Measurements from ENCODE around the gene ADAMTSL1.
"Not testable (repeated sequence)": the region's sequence is repeated elsewhere in the genome, so short reads cannot be mapped to it uniquely, and the experiment has no call there.

Gene ADAMTSL1

DNA sequence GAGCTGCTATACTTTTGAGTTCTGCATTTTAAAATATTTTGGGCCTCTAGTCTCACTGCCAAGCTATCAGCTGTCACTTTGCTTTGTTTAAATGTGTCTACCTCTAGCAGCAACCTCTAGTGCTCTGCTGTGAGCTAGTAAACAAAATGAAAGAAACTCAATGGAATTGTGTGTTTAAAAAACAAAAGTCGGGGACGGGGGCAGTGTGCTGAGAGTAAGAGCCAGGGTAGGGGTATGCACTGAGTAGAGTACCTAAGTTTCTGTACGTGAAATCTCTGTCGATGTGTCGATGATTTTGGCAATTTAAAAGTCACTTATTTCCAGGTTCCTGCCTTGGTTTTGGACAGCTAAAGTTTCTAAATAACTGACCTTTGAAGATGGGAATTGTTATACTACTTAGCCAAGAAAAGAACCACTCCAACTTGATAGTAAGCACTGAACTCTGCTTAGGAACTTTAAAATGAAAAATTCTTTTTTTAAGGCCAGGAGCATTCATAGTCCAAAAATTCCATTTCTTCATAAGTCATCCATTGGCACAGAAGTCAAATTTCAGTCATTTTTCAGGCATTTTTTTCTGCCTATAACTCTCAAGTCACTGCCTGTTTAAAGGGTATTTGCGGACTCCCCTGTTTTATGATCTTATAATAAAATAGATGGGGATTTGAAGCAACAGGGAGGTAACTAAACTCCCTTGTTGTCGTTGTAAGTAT, 447.6 kb downstream of the ADAMTSL1 start:
- DNase-seq: no peak

DNA sequence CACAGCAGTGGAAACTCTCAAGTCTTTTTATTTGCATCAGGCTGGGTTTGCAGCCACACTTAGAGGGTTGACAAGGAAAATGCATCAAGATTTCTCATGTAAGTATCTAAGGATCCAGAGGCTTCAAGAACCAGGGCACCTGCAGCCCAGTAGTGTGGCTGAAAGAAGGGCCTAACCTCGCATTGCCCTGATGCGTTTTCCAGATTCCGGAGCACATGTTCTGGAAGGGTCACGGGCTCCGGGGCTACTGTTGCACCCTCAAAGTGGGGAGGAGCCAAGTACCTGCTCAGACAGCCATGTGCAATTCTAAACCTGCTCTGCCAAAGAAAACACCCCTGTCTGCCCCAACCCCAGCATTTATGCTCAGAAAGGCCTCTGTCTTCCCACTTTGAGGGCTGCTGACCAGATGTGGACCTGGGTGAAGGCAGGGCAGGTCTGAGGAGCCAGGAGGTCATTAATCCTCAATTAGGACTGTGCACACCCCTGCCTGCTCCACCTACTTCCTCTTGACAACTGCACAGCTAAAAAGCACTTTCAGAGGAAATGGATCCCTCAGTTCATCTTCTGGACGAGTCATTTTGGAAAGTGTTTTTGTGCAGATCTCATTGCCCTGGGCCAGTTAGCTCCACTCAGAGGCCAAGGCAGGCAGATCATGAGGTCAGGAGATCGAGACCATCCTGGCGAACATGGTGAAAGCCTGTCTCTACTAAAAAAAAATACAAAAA, 448.4 kb downstream of the ADAMTSL1 start:
- DNase-seq: no peak

DNA sequence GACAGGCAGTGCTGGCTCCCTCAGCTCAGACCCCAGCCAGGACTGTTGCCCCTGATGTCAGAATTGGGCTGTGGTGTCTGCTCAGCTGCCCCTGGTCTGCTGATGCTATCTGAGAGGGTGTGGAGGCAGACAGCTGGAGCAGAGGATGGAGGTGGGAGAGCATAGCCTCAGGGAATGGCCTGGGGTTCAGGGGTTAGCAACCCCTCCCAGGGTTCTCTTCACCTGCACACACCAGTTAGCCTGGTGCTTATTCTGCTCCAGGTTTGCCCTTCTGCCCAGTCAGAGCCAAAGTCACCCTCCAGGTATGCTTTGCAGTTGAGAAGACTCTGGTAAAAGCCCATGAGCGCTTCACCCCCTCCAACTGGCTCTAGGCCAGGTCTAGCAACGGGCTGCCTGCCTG, 449.2 kb downstream of the ADAMTSL1 start:
- DNase-seq: peak; percentile 54

DNA sequence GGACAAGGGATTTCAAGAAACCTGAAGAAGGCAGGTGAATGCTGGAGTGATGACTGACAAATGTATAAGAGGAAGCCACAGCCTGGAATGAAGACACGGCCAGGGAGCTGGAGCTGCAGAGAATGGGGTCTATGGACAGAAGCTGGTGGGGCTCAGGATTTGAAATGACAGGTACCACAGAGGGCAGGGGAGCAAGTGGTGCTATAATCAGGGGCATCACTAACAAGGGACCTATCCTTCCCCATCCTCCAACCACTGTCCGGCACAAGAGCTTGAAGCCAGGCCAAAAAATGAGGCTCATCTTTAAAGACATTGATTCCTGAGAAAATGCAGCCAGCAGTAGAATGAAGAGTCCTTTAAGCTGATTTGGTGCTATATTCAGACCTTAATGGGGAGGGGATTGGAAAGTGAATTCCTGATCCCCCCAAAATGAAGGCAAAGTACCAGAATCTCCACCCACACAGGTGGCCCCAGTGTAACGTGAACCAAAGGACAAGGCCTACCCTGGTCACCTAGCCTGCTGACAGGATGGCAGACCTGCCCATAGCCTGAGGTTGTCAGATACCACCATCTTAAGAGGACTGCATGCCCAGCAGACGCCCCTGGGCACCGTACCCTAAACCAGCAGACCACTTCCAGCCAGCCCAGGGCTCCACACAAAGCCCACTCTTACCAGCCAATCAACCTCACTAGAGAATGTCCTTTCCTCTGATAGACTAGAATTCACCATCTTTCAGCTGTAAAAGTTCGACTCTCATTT, 449.9 kb downstream of the ADAMTSL1 start:
- DNase-seq: no peak

DNA sequence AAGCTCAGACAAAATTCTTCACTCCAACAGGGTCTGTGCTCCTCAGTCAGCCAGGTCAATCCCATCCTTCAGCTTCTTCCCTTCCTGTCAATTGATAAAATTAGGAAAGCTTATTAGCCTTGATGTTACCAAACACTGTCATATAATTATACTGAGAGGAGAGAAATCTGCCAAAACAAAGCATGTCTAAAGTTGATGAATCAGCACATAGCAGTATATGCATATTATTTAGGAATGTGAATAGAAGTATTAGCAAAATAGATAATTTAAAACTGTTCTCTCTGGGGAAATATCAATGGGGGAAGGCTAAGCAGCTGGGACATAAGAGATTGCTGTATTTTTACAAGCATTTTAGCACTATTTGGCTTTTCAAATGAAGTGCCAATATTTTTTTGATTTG, 451.9 kb downstream of the ADAMTSL1 start:
- DNase-seq: no peak

DNA sequence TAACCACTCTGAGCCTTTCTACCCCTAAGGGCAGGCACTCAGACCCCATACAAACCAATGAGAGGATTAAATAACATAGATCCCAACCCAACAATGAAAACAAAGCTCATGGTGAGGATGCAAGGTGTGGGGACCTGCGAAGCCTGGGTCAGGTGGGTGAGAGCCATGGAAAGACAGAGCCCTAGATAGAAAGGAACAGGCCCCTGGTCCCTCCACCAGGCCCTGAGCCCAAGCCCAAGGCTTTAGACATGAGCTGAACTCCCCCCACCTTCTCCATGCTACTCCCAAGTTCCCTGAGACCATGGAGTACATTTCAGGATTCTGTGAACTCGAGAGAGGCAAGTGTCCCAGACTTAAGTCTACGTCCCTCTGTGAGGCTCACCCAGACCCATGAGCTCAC, 452.6 kb downstream of the ADAMTSL1 start:
- DNase-seq: no peak

DNA sequence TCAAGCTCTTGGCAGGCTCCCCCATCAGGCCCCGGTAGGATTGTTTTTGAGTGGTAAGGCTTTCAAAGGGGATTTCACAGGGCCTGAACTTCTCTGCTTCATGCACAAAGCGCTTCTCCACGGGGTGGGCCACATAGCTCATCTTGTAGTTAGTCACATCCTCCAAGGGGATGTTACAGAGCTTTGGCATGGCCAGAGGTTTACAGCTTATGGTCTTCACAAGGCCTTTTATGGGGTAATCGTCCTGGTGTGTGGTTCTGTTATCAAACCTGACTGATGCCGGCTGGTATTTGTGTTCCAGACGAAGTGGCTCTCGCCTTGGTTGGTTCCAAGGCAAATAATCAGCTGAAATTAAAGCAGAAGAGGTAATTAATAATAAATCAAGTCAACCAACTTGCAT, 454.8 kb downstream of the ADAMTSL1 start:
- no peak for DNase-seq

DNA sequence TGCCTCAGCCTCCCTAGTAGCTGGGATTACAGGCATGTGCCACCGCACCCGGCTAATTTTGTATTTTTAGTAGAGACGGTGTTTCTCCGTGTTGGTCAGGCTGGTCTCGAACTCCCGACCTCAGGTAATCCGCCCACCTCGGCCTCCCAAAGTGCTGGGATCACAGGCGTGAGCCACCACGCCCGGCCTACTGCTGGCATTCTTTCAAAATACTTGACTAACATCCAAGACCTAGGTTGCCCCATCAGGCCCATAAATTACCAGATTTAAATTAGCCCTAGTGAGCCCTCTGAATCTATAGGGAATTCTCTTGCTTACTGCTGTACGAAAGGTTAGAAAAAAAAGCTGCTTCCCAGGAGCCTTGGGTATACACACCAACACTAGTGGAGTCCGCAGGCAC, 456.7 kb downstream of the ADAMTSL1 start:
- DNase-seq: not testable (repeated sequence)

DNA sequence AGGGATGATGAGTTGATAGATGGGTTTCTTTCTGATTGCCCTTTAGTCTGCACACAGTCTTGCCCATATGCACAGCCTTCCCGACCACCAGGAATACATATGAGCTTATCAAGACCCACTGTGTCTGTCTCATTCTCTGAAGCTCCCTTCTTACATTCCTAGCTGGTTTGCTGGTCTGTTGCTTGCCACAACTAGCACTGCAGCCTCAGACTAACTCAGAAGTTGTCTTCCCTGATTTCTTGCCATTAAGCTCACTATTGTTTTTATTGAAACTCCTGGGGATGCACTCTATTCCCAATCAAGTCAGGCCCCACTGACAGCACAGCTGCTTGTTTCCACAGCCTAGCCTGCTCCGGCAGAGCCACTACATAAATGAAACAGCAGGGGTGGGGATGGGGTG, 461.6 kb downstream of the ADAMTSL1 start:
- no peak for DNase-seq

DNA sequence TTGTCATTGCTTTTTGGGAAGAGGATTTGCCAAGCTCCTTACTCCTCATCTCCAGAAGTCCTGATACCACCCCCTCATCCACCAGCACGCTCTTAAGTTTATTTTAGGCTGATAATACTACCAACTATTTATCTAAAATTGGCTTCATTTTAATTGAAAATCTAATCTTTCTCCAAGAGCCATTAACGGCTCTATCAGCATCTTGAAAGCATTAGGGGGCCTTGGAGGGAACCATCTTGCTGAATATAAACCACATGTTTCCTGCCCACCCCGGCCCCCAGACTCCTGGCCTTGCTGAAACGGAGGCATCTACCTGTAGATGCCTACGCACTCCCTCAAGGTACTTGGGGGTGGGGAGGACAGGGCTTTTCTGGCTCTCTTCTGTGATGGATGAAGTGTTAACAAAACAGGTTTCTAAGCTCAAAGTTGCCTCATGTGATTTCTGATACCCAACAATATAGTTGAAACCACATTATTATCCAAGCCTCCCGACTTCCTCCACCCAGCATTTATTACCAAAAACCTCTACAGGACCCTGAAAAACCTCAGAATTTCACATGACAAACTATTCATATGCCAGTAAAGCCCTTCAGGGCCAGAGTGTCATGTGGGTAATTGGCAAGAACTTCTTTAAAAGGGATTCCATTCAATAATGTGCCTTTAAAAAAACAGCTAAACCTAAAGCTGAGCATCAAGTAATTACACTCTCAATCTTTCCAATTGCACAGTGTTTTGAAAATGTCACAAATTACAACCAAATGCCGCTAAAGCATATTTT, 462.3 kb downstream of the ADAMTSL1 start:
- DNase-seq: no peak

DNA sequence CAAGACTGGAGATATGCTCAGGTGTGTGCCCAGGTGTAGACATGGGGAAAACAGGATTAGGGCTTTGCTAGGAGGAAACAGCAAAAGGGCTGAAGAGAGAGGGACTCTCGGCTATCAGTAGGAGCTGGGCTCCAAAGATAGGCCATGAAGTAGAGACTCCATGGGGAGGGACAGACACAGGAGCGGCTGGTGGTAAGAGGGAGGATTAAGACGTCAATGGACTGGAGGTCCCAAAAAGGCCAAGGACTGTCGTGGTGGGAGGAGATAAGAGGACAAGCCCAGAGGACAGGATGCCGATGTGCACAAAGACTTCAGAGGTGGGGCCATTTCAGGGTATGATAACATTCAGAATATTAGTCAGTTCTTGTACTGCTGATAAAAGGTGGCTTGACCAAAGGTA, 466.0 kb downstream of the ADAMTSL1 start:
- DNase-seq: no peak

DNA sequence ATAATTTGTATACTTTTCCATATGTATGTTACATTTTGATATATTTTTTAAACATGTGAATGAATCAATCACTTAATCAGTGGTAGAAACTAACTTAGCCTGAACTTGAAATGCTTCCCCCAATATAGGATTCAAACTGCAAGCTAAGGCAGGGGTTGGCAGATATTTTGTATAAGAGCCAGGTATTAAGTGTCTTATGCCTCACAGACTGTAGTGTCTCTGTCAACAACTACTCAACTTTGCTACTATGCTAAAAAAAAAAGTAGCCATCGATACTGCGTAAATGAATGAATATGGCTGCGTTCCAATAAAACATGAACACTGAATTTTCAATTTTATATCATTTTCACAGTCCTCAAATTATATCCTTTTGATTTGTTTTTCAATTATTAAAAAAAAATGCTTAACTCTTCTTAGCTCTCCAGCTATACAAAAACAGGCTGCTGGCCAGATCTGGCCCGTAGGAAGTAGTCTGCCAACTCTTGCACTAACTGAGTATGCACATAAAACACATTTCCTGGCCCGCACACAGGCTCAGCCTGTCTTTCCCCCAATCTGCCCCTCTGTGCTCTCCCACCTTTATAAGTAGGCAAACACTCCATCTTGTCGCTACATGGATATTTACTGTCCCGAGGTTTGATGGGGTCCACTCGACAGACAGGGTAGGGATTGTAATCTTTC, 467.2 kb downstream of the ADAMTSL1 start:
- peak; percentile 75 for DNase-seq

DNA sequence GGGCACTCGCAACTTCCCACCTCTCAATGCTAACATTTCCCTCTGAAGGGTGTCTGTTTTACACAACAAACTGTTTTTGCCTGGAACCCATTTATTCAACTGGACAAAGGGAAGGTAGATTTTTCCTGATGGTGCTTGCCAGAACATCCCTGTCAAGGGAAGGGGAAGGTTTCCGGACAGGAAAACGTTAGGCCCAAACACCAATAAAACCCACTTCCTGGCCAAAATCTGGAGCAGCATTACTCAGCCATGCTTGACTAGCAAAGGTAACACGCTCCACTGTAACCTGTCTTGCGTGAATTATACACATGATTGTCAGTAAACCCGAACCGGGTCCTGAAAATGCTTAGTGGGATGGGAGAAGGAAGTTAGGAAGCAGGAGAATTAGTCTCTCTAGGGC, 468.8 kb downstream of the ADAMTSL1 start:
- DNase-seq: no peak

DNA sequence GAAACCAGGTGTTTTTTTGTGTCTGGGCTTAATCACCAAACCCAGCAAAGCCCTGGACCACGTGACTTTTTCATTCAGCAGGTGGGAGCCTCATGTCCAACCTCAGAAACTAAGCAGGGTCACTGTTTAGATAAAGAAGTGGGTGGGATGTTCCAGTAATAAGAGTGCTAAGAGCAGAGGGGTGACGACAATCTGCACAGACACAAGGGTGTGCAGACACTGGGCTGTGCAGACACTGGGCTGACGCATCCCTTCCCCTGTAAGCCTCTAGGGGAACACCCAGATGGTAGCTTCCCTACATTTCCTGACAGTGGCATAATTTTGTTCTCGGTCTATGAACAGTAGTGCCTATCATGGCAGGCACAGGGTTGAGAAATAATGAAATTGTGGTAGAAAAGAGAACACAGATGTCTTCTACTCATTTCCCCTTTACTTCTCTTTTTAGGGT, 474.0 kb downstream of the ADAMTSL1 start:
- DNase-seq: no peak

DNA sequence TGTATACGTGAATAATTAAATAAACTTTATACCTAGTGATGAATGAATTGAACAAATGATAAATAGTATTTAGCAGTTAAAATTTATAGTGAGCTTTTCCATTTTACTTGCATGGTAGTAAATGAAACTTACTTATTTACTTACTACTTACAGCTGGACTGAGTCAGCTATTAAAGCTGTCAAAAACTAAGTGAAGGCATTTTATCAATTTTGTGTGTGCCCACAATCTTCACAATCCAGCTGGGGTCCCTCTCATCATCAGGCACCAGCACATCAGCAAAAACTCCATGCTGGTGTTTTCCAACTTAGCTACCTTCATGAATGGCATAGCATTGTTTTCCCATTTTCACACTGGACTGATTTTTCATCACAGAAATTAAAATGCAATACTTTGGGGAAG, 478.0 kb downstream of the ADAMTSL1 start:
- DNase-seq: no peak

DNA sequence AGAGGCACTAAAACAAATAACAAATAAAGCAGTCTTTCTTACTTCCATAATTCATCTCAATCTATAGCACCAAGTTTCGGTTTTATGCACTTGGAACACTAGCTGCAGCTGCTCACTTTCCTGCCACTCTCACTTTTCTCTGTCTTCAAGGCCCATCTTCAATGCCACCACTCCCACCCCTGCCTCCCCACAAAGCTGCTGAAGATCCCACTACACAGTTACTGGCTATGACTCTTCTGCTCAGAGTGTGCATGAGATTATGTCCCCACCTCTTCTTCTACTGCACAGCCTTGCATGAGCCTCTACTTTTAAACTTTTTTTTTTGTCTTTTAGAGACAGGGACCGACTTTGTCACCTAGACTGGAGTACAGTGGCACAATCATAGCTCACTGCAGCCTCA, 481.7 kb downstream of the ADAMTSL1 start:
- no peak for DNase-seq
